ENCODE results near the gene SPSB4.

Gene SPSB4

DNA sequence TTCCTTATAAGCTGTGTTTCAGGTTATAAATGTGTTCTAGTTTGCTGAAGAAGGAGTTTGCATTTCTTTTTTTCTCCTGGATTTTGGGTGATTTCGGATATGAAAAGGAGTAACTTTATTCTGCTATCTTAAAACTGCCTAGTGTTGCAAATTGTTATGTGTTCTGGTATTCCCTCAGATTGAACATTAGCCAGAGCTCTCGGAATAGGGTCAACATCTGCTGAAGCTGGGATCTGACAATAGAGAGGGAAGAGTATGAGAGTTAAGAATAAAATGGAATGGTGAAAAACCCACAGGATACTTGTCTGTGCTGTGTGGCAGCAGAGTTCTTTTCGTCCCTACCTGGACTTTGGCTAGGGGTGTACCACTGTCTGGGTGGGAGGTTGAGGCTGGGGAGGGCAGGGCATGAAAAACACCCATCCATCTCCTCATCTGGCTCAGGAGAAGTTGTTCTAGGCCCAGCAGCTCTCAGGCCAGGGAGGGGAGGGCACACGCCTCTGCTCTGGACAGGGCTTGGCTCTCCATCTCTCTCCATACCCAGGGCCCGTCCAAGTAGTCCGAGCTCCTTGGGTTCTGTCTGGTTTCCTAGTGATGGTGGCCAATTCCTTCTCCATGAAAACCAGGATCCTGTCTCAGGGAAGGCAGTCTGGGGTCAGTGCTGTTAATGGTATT, 13.2 kb downstream of the SPSB4 start:
- TF ChIP-seq, protein P1, sequence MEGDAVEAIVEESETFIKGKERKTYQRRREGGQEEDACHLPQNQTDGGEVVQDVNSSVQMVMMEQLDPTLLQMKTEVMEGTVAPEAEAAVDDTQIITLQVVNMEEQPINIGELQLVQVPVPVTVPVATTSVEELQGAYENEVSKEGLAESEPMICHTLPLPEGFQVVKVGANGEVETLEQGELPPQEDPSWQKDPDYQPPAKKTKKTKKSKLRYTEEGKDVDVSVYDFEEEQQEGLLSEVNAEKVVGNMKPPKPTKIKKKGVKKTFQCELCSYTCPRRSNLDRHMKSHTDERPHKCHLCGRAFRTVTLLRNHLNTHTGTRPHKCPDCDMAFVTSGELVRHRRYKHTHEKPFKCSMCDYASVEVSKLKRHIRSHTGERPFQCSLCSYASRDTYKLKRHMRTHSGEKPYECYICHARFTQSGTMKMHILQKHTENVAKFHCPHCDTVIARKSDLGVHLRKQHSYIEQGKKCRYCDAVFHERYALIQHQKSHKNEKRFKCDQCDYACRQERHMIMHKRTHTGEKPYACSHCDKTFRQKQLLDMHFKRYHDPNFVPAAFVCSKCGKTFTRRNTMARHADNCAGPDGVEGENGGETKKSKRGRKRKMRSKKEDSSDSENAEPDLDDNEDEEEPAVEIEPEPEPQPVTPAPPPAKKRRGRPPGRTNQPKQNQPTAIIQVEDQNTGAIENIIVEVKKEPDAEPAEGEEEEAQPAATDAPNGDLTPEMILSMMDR (IDR thresholded peaks at IDR 0.05; ENCODE audit: low read depth, low read length) = no peak
- no peak overlapping the region for H3K4me3 ChIP-seq (ENCODE audit: low read depth, low read length)

DNA sequence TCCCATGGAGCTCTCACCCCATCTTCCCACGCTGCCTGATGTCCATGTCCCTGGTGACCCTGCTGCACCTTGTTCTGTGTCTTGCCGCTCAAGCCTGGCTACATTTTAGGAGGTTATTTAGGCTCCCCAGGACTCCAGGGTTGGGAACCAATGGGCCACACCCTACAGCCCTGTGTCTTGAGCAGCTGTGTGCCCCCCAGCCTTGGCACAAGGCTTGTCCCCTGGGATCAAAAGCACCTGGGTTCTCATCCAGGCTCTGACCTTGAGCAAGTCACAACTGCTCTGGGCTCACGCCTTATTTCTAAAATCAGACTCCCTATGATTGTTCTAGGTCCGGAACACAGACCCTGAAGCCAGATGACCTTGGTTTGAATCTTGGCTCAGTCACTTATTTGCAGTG, 14.1 kb downstream of the SPSB4 start:
- TF ChIP-seq, protein P1 (IDR thresholded peaks at IDR 0.05; ENCODE audit: low read depth, low read length) = no peak
- H3K4me3 ChIP-seq (ENCODE audit: low read depth, low read length) = no peak overlapping the region

DNA sequence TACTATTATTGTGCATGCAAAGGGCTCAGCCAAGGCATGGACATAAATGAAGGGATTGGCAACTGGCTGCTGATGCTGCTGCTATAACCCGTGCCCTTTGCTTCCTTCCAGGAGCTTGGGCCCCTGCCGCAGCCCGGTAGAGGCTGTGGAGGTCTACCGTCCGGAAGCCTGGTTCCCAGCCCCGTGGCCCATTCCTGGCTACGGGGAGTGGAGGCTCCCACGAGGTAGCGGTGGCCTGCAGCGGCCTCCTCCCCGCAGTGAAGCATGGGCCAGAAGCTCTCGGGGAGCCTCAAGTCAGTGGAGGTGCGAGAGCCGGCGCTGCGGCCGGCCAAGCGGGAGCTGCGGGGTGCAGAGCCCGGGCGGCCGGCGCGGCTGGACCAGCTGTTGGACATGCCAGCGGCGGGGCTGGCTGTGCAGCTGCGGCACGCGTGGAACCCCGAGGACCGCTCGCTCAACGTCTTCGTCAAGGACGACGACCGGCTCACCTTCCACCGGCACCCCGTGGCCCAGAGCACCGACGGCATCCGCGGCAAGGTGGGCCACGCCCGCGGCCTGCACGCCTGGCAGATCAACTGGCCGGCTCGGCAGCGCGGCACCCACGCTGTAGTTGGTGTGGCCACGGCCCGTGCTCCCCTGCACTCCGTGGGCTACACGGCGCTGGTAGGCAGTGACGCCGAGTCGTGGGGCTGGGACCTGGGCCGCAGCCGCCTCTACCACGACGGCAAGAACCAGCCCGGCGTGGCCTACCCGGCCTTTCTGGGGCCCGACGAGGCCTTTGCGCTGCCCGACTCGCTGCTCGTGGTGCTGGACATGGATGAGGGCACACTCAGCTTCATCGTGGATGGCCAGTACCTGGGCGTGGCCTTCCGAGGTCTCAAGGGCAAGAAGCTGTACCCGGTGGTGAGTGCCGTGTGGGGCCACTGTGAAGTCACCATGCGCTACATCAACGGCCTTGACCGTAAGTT, 15.0 kb downstream of the SPSB4 start:
- H3K4me3 ChIP-seq (ENCODE audit: low read depth, low read length) = no peak overlapping the region
- TF ChIP-seq, protein P1 (IDR thresholded peaks at IDR 0.05; ENCODE audit: low read depth, low read length) = no peak

DNA sequence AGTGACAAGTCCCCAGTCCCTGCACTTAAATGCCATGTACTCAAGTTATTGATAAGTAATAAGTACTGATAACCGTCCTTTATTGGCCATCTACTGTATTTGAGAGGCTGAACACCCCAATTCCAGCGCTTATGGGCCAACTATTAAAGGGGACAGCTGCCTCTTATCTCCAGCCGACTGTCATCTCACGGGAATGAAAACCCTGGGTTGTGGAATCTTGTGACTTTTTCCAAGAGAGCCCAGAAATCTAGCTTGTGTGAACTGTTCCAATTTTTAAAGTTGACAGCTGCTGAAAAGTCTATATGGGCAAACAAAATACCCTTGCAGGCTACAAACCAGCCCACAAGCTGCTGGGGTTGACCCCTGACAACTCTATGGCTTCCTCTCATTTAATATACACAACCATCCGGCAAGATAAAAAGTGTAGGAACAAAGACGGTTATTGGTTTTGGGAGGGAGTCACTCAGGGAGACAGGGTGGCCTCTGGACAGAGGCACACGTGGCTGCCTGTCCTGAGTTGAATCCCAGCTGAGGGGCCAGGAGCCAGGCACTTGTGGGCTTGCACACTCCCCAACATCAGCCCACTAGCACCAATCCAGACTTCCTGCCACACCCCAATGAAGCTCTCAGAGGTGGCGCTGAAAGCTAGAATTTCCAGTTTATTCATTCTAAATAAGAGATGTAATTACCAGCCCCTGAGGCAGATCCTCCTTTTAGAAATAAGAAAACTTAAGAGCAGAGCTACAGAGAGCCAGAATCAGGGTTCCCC, 16.2 kb downstream of the SPSB4 start:
- no peak overlapping the region for H3K4me3 ChIP-seq (ENCODE audit: low read depth, low read length)
- TF ChIP-seq, protein P1 (IDR thresholded peaks at IDR 0.05; ENCODE audit: low read depth, low read length) = no peak

DNA sequence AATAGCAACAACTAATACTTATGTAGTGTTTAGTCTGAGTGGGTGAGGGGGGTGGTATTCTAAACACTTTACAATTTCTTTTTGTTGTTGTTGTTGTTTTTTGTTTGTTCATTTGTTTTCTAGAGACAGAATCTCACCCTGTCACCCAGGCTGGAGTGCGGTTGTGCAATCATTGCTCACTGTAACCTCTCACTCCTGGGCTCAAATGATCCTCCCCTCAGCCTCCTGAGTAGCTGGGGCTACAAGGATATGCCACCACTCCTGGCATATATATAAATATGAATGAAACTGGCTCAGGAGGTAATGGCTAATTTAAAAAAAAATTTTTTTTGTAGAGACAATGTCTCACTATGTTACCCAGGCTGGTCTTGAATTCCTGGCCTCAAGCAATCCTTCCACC, 19.1 kb downstream of the SPSB4 start:
- TF ChIP-seq, protein P1 (IDR thresholded peaks at IDR 0.05; ENCODE audit: low read depth, low read length) = no peak
- no peak overlapping the region for H3K4me3 ChIP-seq (ENCODE audit: low read depth, low read length)

- TF ChIP-seq, protein P1 (IDR thresholded peaks at IDR 0.05; ENCODE audit: low read depth, low read length) = no peak
- H3K4me3 ChIP-seq (ENCODE audit: low read depth, low read length) = no peak overlapping the region
Measured at GRCh38 chr3:141070727-141071357, 19.7 kb downstream of the SPSB4 start.

All from WI38 (cell line).